ENCODE results near the gene CLEC20A. TPM values are rescaled to one million over a fixed set of nuclear protein-coding genes. Genes with fewer than 3 reads are reported as not detected.

The CLEC20A gene
- total and polyA plus RNA-seq, 2 of the 8 experiments (the other 6 are each of a cell fraction or from before 2014, with no cell fraction given), result not detected

- DNase-seq (ENCODE audit: low read depth in 1 of 2, low spot score in 2 of 2) (no peak), FAIRE-seq (no peak)
- H3K27ac ChIP-seq (ENCODE audit: low read depth, low read length), result no peak overlapping the region
- no peaks in the 10 kb centered on the region for H3K27me3 ChIP-seq (replicated peaks in 1 of 4; ENCODE audit: control insufficient read depth in 3 of 4, extremely low read depth in 1 of 4, insufficient read depth in 3 of 4, low read length in 3 of 4)
- no peak overlapping the region for H3K4ac ChIP-seq (replicated peaks; ENCODE audit: insufficient read length, low read depth, low read length)
- H3K36me3 ChIP-seq (ENCODE audit: control insufficient read depth in 2 of 4, insufficient read depth in 4 of 4, low read length in 3 of 4), result no peaks in the 10 kb centered on the region
- no peak overlapping the region for H2BK5ac ChIP-seq (ENCODE audit: low read depth, low read length)
- no peaks in the 10 kb centered on the region; the same call in 1 of the 2 replicates for H3K23me2 ChIP-seq (ENCODE audit: low read depth, low read length)
- CTCF ChIA-PET (ENCODE audit: partially characterized antibody), result interaction anchor here (1.3 to 13.1 kb wide), 3 partner anchors 9 to 17 kb away, joined by 5 to 238 read pairs (median 12); no protein-coding TSS in a partner anchor
- H3K23ac ChIP-seq (ENCODE audit: insufficient read length), result no peak overlapping the region
- H2BK12ac ChIP-seq (ENCODE audit: low read depth, low read length), result no peak overlapping the region
- no peak overlapping the region for H2BK120ac ChIP-seq (replicated peaks; ENCODE audit: low read depth, low read length)
- H3K18ac ChIP-seq (ENCODE audit: extremely low read depth, low read length), result no peak overlapping the region
- no peak overlapping the region for H4K5ac ChIP-seq (ENCODE audit: insufficient read length, low read depth, low read length)
- H3K79me1 ChIP-seq (ENCODE audit: low read depth, low read length), result no peaks in the 10 kb centered on the region; the same call in 1 of the 2 replicates
- H3K4me3 ChIP-seq (ENCODE audit: extremely low read depth in 1 of 4, insufficient read depth in 2 of 4, low read depth in 3 of 4, low read length in 4 of 4), result no peak overlapping the region
- H2BK20ac ChIP-seq (ENCODE audit: low read length), result no peak overlapping the region
- no peak overlapping the region for H3K56ac ChIP-seq (replicated peaks; ENCODE audit: insufficient read length, low read depth, low read length)
- no peak overlapping the region for H3K14ac ChIP-seq (ENCODE audit: insufficient read length)
- no peaks in the 10 kb centered on the region for H4K20me1 ChIP-seq (replicated peaks in 1 of 2; ENCODE audit: control insufficient read depth in 1 of 2, insufficient read depth in 2 of 2, low read length in 2 of 2)
- H3K4me2 ChIP-seq (ENCODE audit: insufficient read depth in 1 of 2, low read depth in 2 of 2, low read length in 2 of 2), result no peak overlapping the region
- H2BK15ac ChIP-seq (ENCODE audit: low read length), result no peak overlapping the region
- POLR2A ChIA-PET (ENCODE audit: partially characterized antibody), result no interaction called here
- H3K9me3 ChIP-seq (ENCODE audit: insufficient read depth in 2 of 2, low read depth in 1 of 2, low read length in 1 of 2), result no peaks in the 10 kb centered on the region
- peaks cover 0 to 2% (median under 1%) of the 10 kb centered on the region in 4 experiments; a peak in 1 of 7 replicates for H3K4me1 ChIP-seq (replicated peaks in 1 of 4; ENCODE audit: control insufficient read depth in 3 of 4, insufficient read depth in 4 of 4, low read length in 3 of 4)
- H2AK5ac ChIP-seq (ENCODE audit: low read depth, low read length), result no peak overlapping the region
- no peak overlapping the region for H3K9ac ChIP-seq (replicated peaks in 1 of 4; ENCODE audit: extremely low read depth in 1 of 4, low read depth in 3 of 4, low read length in 3 of 4)
- no peak overlapping the region for H4K8ac ChIP-seq (ENCODE audit: extremely low read depth, insufficient read depth, low read length)
- no peak overlapping the region for H2AFZ ChIP-seq (ENCODE audit: low read length)
- no peak overlapping the region for H4K91ac ChIP-seq (replicated peaks; ENCODE audit: insufficient read length, low read length)
- 88% methylated on average over 5 of the region's 5 CpGs; no CpG with 5 or more reads in 1 of the 2 experiments for WGBS, 2 experiments (ENCODE audit: extremely low coverage in 1 of 2, insufficient coverage in 1 of 2, insufficient read length in 1 of 2, insufficient replicate concordance in 2 of 2, low coverage in 1 of 2, low lambda C conversion rate in 2 of 2, missing lambda C conversion rate in 1 of 2)
- H3K79me2 ChIP-seq (ENCODE audit: control insufficient read depth in 1 of 2, insufficient read depth in 2 of 2, low read length in 2 of 2), result no peaks in the 10 kb centered on the region
- TF ChIP-seq EGR1 (IDR thresholded peaks at IDR 0.05; ENCODE audit: borderline replicate concordance, low read depth, low read length) (no peak), CHD2 (IDR thresholded peaks at IDR 0.05; ENCODE audit: low read length) (no peak)
These were observed 12.7 kb upstream of the CLEC20A start for GRCh38 chr1:178509414-178510007.

All from H1 (cell line).